Mucosa of descending colon (tissue), 3 donors: ENCODE measurements around the gene SRSF6. TPM values are rescaled to one million over a fixed set of nuclear protein-coding genes. Genes with fewer than 3 reads are reported as not detected.
"Not testable (repeated sequence)": the region's sequence is repeated elsewhere in the genome, so short reads cannot be mapped to it uniquely, and the experiment has no call there.

Experiments
- ATAC-seq: fragments of 200-7000 bp; cut with Tn5 transposase; one replicate; pipeline ENCODE4 v1.9.1; 2020; ENCODE audit warnings: mild to moderate bottlenecking, moderate library complexity
- DNase-seq, 3 donors: peaks; one replicate each; pipeline ENCODE4 v3.0.0-alpha.2; 2020
- H3K36me3 ChIP-seq: fragments of 200-600 bp; one replicate; pipeline ENCODE4 v1.8.0; 2021; ENCODE audit warnings: low read depth, mild to moderate bottlenecking
- H3K4me1 ChIP-seq: fragments of 200-600 bp; one replicate; pipeline ENCODE4 v1.8.0; 2021; ENCODE audit warnings: low read depth, mild to moderate bottlenecking
- H3K4me3 ChIP-seq: fragments of 200-600 bp; one replicate; pipeline ENCODE4 v1.8.0; 2021; ENCODE audit warnings: mild to moderate bottlenecking
- H3K9me3 ChIP-seq: fragments of 200-600 bp; one replicate; pipeline ENCODE4 v1.8.0; 2021; ENCODE audit warnings: mild to moderate bottlenecking
- intact Hi-C, 2 donors: fragments of 100-400 bp; cut with DNase I in 1 of 2; cut with micrococcal nuclease in 1 of 2; formaldehyde crosslinking; loops; one replicate each; pipeline versions ENCODE4 v1.11.0 to v1.11.1; 2022; cut with DNase I, micrococcal nuclease
- total RNA-seq, 3 donors: library from RNA; stranded (reverse); fragmentation: NEBNext Ultra II Directional in 2 of 3; extraction: Animal tissue kit (Norgen Biotek cat#: 25700) in 2 of 3; gene quantifications; one replicate each; pipeline versions ENCODE4 v1.2.1 to v1.2.4, GENCODE V29; 2021 to 2023
- TF ChIP-seq, protein P1 (sequence below): fragments of 200-600 bp; IDR thresholded peaks from one replicate; pipeline ENCODE4 v1.8.0; 2022; ENCODE audit warnings: antibody characterized with exemption, mild to moderate bottlenecking
- donor health status: DM: no; HTN: no; CAD: no; lungs with moderate emphysema.
- donor health status: DM: no; HTN: no; CAD: no.
- donor health status: DM: no; HTN: yes; CAD: no.

The SRSF6 gene
- total RNA-seq, 3 donors from 2014 or later: 106 to 145 (median 108) TPM

DNA sequence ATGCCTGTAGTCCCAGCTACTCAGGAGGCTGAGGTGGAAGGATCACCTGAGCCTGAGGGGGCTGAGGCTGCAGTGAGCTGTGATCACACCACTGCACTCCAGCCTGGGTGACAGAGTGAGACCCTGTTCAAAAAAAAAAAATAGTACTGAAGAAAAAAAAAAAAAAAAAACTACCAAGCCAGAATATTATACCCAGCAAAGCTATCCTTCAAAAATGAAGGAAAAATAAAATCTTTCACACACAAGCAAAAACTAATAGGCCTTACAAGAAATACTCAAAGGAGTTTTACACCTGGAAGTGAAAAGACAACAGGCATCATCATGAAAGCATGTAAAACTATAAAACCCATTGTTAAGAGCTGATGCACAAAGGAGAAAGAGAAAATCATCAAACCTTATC, 37.5 kb upstream of the SRSF6 start:
- TF ChIP-seq, protein P1, sequence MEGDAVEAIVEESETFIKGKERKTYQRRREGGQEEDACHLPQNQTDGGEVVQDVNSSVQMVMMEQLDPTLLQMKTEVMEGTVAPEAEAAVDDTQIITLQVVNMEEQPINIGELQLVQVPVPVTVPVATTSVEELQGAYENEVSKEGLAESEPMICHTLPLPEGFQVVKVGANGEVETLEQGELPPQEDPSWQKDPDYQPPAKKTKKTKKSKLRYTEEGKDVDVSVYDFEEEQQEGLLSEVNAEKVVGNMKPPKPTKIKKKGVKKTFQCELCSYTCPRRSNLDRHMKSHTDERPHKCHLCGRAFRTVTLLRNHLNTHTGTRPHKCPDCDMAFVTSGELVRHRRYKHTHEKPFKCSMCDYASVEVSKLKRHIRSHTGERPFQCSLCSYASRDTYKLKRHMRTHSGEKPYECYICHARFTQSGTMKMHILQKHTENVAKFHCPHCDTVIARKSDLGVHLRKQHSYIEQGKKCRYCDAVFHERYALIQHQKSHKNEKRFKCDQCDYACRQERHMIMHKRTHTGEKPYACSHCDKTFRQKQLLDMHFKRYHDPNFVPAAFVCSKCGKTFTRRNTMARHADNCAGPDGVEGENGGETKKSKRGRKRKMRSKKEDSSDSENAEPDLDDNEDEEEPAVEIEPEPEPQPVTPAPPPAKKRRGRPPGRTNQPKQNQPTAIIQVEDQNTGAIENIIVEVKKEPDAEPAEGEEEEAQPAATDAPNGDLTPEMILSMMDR: no peak
- ATAC-seq (no peak), DNase-seq (no peak)
- H3K4me1 ChIP-seq: no peaks in the 10 kb centered on the region
- peaks cover 20% of the 10 kb centered on the region for H3K9me3 ChIP-seq
- no peaks in the 10 kb centered on the region for H3K36me3 ChIP-seq
- intact Hi-C loops: no loop called here
- no peak overlapping the region for H3K4me3 ChIP-seq

DNA sequence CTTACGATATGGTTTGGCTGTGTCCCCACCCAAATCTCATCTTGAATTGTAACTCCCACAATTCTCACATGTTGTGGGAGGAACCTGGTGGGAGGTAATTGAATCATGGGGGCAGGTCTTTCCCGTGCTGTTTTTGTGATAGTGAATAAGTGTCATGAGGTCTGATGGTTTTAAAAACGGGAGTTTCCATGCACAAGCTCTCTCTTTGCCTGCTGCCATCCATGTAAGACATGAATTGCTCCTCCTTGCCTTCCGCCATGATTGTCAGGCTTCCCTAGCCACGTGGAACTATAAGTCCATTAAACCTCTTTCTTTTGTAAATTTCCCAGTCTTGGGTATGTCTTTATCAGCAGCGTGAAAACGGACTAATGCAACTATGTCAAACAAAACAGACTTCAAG, 36.8 kb upstream of the SRSF6 start:
- H3K4me1 ChIP-seq, H3K36me3 ChIP-seq, ATAC-seq, DNase-seq, intact Hi-C loops, H3K4me3 ChIP-seq: not testable (repeated sequence)
- peaks cover 20% of the 10 kb centered on the region for H3K9me3 ChIP-seq

DNA sequence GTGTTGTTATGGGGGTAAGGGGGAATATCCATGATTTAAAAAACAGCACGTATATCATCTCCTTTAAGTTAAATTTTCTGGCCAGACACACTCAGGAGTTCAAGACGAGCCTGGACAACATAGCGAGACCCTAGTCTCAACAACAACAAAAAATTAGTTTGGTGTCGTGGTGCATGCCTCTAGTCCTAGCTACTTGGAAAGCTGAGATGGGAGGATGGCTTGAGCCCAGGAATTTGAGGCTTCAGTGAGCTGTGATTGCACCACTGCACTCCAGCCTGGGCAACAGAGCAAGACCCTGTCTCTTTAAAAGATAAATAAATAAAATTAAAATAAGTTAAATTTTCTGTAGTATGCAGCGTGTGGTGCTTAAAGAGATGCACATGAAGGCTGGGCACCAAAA, 31.5 kb upstream of the SRSF6 start:
- Histone ChIP-seq H3K4me3 (no peak overlapping the region), H3K4me1 (no peaks in the 10 kb centered on the region), H3K36me3 (no peaks in the 10 kb centered on the region), H3K9me3 (peaks cover under 1% of the 10 kb centered on the region)
- intact Hi-C loops: no loop called here
- DNase-seq (no peak), ATAC-seq (no peak)
- TF ChIP-seq, protein P1: no peak

DNA sequence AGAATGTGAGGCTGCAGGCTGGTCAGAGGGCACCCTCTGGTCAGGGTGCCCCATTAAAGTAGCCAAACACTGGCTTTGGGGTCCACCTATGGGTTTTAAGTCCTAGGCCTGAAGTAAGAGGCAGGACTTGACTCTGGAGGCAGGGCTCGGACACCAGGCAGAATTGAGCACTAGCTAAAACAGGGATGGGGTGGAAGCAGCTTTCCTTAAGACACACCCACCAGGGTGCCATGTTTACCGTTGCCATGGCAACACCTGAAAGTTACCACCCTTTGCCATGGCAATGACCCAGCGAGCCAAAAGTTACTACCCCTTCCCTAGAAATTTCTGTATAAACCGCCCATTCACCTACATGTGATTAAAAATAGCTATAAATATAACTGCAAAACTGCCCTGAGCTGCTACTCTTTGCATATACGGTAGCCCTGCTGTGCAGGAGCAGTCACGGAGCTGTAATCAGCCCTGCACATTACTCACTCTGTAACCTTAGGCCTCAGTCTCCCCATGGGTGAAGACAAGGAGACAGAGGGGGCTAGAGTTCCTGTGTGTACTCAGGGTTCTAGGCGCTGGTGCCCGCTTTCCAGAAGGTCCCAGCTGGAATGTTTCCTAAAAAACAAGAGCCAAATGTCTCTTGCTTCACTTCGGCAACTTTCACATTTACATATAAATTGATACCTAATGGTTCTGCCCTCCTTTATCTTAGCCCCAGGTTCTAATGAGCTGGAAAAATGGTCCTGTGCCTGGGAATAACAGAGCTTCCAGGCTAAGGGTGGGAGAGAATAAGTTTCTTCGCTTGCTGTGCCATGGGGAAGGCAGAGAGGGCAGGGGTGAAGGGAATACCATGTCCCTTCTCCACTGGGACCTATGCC, 27.2 kb upstream of the SRSF6 start:
- Histone ChIP-seq H3K9me3 (no peaks in the 10 kb centered on the region), H3K36me3 (no peaks in the 10 kb centered on the region), H3K4me3 (no peak overlapping the region), H3K4me1 (no peaks in the 10 kb centered on the region)
- intact Hi-C loops: no loop called here
- DNase-seq (no peak), ATAC-seq (no peak)
- TF ChIP-seq, protein P1: no peak

DNA sequence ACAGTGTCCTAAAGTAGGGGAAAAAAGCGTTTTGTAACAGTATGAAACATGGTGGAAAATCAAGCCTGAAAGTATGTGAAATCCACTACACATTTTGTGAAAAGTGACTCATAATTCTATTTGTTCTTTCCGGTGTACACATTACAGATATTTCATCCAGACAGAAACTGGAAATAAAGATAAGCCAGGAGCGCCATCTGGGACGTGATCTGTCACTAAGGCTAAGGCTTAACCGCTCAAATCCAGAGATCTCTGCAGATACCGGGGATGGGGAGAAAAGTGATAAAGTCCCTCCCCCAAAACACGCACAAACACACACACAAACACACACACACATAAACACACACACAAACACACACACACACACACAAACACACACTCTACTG, 26.6 kb upstream of the SRSF6 start:
- H3K4me3 ChIP-seq: no peak overlapping the region
- ATAC-seq (no peak), DNase-seq (no peak)
- TF ChIP-seq, protein P1: no peak
- no peaks in the 10 kb centered on the region for H3K36me3 ChIP-seq
- no peaks in the 10 kb centered on the region for H3K4me1 ChIP-seq
- intact Hi-C loops: no loop called here
- no peaks in the 10 kb centered on the region for H3K9me3 ChIP-seq

DNA sequence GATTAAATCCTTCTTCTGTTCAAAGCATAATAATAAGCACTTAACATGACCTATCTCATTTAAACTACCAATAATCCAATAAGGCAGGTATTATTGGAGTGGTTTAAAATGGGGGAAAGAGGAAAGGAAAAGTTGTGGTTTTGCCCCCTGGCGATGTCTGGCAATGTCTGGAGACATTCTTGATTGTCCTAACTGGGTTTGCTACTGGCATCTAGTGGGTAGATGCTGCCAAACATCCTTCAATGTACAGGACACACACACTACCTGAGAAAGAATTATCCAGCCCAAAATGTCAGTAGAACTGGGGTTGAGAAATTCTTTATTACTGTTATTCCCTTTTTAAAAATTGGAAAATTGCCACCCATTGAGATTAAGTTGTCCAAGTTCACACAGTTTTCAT, 25.2 kb upstream of the SRSF6 start:
- H3K9me3 ChIP-seq: no peaks in the 10 kb centered on the region
- no peak overlapping the region for H3K4me3 ChIP-seq
- TF ChIP-seq, protein P1: no peak
- no peaks in the 10 kb centered on the region for H3K36me3 ChIP-seq
- DNase-seq (no peak), ATAC-seq (no peak)
- no peaks in the 10 kb centered on the region for H3K4me1 ChIP-seq
- intact Hi-C loops: no loop called here
